HUES6 (cell line): ENCODE measurements around the gene COL6A6.
"Not testable (repeated sequence)": the region's sequence is repeated elsewhere in the genome, so short reads cannot be mapped to it uniquely, and the experiment has no call there.

Experiments used
- H3K27ac ChIP-seq: 2 replicates; pipeline ENCODE4 v1.7.0; 2013; ENCODE audit warnings: low read depth, mild to moderate bottlenecking, low read length, inconsistent platforms
- H3K27me3 ChIP-seq: 2 replicates; pipeline ENCODE4 v1.6.1; 2013; ENCODE audit warnings: low read length; ENCODE audit not compliant: control insufficient read depth, insufficient read depth
- H3K36me3 ChIP-seq: 2 replicates; pipeline ENCODE4 v1.6.1; 2013; ENCODE audit warnings: low read length; ENCODE audit not compliant: control insufficient read depth, insufficient read depth
- H3K4me1 ChIP-seq: 2 replicates; pipeline ENCODE4 v1.6.1; 2013; ENCODE audit warnings: low read length; ENCODE audit not compliant: control insufficient read depth, insufficient read depth
- H3K4me3 ChIP-seq: 2 replicates; pipeline ENCODE4 v1.5.1; 2013; ENCODE audit warnings: low read depth, low read length
- H3K9ac ChIP-seq: one replicate; pipeline ENCODE4 v1.6.1; 2013; ENCODE audit warnings: mild to moderate bottlenecking, low read length
- H3K9me3 ChIP-seq: 2 replicates; pipeline ENCODE4 v1.6.1; 2013; ENCODE audit warnings: low read depth, low read length; ENCODE audit not compliant: control insufficient read depth, insufficient read depth

The COL6A6 gene

GRCh38 chr3:130537673-130538304, 20.8 kb downstream of the COL6A6 start:
- Histone ChIP-seq H3K9ac (no peak overlapping the region), H3K27me3 (no peaks in the 10 kb centered on the region), H3K27ac (no peak overlapping the region), H3K9me3 (no peaks in the 10 kb centered on the region), H3K4me3 (no peak overlapping the region), H3K4me1 (no peaks in the 10 kb centered on the region), H3K36me3 (no peaks in the 10 kb centered on the region)

- no peak overlapping the region for H3K4me3 ChIP-seq
- H3K36me3 ChIP-seq: no peaks in the 10 kb centered on the region
- H3K4me1 ChIP-seq: no peaks in the 10 kb centered on the region
- H3K9ac ChIP-seq: no peak overlapping the region
- H3K27ac ChIP-seq: no peak overlapping the region
- H3K9me3 ChIP-seq: no peaks in the 10 kb centered on the region
- no peaks in the 10 kb centered on the region for H3K27me3 ChIP-seq
Measured at GRCh38 chr3:130539005-130539404, 22.0 kb downstream of the COL6A6 start.

DNA sequence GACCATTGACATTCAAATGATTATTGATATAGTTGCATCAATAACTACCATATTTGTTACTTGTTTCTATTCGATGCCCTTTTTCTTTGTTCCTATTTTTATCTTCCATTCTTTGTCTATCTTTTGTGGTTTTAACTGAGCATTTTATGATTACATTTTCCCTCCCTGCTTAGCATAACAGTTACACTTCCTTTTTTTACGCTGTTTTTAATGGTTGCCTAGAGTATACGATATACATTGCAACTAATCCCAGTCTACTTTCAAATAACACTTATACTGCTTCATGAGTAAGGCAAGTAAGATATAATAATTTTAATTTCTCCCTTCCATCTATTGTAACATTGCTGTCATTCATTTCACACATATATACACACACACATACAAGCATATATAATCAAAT, 26.3 kb downstream of the COL6A6 start:
- no peak overlapping the region for H3K27ac ChIP-seq
- H3K36me3 ChIP-seq: no peaks in the 10 kb centered on the region
- no peaks in the 10 kb centered on the region for H3K27me3 ChIP-seq
- H3K4me3 ChIP-seq: no peak overlapping the region
- no peak overlapping the region for H3K9ac ChIP-seq
- H3K4me1 ChIP-seq: no peaks in the 10 kb centered on the region
- peaks cover 6% of the 10 kb centered on the region; the same call in 1 of the 2 replicates for H3K9me3 ChIP-seq

GRCh38 chr3:130546920-130547679, 30.1 kb downstream of the COL6A6 start:
- Histone ChIP-seq H3K4me1 (no peaks in the 10 kb centered on the region; the same call in 1 of the 2 replicates), H3K4me3 (no peak overlapping the region), H3K9ac (no peak overlapping the region), H3K9me3 (peaks cover 14% of the 10 kb centered on the region), H3K36me3 (no peaks in the 10 kb centered on the region), H3K27me3 (no peaks in the 10 kb centered on the region), H3K27ac (no peak overlapping the region)

DNA sequence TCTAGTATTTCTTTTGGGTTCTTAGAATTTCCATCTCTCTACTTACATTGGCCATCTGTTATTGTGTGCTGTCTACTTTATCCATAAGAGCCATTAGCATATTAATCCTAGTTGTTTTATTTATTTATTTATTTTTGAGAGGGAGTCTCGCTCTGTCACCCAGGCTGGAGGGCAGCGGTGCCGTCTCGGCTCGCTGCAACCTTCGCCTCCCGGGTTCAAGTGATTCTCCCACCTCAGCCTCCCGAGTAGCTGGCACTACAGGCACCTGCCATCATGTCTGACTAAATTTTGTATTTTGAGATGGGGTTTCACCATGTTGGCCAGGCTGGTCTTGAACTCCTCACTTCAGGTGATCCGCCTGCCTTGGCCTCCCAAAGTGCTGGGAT, 30.7 kb downstream of the COL6A6 start:
- not testable (repeated sequence) for H3K27ac ChIP-seq, H3K9ac ChIP-seq, H3K4me1 ChIP-seq, H3K36me3 ChIP-seq, H3K27me3 ChIP-seq, H3K4me3 ChIP-seq
- H3K9me3 ChIP-seq: peaks cover 14% of the 10 kb centered on the region

DNA sequence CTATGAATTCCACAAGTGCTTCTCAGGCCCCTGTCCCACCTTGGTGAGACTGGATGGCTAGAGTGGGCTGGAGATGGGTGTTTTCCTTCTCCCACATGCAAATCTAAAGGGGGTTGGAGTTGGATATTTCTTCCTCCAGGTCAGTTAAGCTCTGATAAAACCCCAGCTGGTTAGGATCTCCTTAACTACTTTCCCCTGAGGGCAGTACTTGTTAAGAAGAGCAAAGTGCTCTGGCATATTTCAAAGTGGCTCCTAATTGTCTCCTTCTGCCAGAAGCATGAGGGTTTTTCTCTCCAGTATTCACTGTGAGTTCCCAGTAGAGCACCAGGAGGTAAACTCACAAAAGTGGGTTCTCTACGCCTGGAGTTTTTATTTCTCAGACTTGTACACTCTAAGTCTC, 31.4 kb downstream of the COL6A6 start:
- Histone ChIP-seq H3K9ac (no peak overlapping the region), H3K27me3 (no peaks in the 10 kb centered on the region), H3K36me3 (no peaks in the 10 kb centered on the region), H3K4me1 (no peaks in the 10 kb centered on the region; the same call in 1 of the 2 replicates), H3K9me3 (peaks cover 14% of the 10 kb centered on the region), H3K27ac (no peak overlapping the region), H3K4me3 (no peak overlapping the region)

DNA sequence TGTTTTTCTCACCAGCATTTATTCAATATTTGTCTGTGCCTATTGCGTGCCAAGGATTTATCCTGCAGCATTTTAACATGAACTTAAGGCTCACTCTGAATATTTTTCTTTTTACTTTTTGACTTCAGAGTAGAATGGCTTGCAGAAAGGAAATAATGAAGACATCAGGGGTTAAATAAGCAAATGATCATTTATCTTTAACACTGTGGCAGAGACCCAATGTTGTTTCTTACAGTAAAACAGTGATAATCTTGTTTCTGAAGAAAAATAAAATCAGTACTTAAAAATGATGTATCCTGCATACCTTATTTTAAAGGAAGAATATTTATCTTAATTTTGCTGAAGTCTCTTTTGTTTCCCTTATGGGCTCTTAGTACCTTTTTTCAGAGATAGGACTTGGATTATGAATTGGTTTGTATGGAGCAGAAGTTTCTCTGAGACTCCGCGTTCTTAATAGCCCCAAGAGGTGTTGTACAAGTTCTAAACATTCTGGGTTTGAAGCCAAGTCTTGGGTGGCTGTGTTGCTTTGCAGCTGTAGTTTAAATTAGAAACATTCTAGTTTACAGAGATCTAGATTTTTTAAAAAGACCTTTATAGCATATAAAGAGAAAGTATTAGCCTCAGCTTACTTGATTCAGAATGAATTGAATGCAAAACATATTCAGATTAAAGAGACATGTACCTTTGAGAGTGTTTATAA, 40.5 kb downstream of the COL6A6 start:
- H3K4me1 ChIP-seq: no peaks in the 10 kb centered on the region
- no peak overlapping the region for H3K27ac ChIP-seq
- H3K36me3 ChIP-seq: no peaks in the 10 kb centered on the region
- H3K27me3 ChIP-seq: no peaks in the 10 kb centered on the region
- H3K9me3 ChIP-seq: no peaks in the 10 kb centered on the region
- H3K4me3 ChIP-seq: no peak overlapping the region
- H3K9ac ChIP-seq: no peak overlapping the region

- Histone ChIP-seq H3K36me3 (no peaks in the 10 kb centered on the region), H3K4me1 (no peaks in the 10 kb centered on the region), H3K4me3 (no peak overlapping the region), H3K9me3 (no peaks in the 10 kb centered on the region), H3K27me3 (no peaks in the 10 kb centered on the region), H3K9ac (no peak overlapping the region), H3K27ac (no peak overlapping the region)
Measured at GRCh38 chr3:130558366-130558765, 41.4 kb downstream of the COL6A6 start.

GRCh38 chr3:130565224-130565623, 48.2 kb downstream of the COL6A6 start:
- Histone ChIP-seq H3K4me1 (no peaks in the 10 kb centered on the region), H3K36me3 (no peaks in the 10 kb centered on the region), H3K4me3 (no peak overlapping the region), H3K9ac (no peak overlapping the region), H3K27ac (no peak overlapping the region), H3K9me3 (no peaks in the 10 kb centered on the region), H3K27me3 (no peaks in the 10 kb centered on the region)
